ENCODE data around the gene STON1.
"Not testable (repeated sequence)": the region's sequence is repeated elsewhere in the genome, so short reads cannot be mapped to it uniquely, and the experiment has no call there.

STON1 gene

DNA sequence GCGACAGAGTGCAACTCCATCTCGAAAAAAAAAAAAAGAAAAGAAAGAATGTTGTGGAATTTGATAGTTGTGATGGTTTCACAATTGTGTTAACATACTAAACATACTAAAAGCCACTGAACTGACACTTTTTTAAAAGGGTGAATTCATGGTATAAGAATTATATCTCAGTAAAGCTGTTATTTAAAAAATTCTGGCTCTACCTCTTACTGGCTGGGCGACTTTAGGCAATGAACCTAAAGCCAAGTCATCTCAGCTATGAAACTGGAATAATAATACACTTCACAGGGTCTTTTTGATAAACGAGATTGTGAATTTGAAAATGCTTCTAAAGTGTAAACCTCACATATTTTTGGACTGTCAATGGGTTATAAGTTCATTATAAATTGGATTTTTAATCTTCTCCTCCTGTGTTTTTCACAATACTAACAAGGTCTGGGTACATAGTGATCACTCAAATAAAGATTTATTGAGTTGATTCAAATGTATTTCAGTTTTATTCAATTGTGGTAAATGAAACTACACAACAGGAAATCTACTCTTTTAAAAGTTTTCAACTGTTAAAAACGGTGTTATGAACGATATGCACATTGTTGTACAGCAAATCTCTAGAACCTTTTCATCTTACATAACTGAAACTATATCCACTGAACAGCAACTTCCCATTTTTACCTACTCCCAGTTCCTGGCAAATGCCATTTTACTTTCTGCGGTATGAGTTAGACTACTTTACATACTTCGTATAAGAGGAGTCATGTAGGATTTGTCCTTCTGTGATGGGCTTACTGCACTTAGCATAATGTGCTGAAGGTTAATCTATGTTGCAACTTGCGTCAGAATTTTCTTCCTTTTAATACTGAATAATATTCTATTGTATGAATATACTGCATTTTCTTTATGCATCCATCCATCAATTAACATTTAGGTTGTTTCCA lies 44.7 kb downstream of the STON1 start:
- no peak for DNase-seq

DNA sequence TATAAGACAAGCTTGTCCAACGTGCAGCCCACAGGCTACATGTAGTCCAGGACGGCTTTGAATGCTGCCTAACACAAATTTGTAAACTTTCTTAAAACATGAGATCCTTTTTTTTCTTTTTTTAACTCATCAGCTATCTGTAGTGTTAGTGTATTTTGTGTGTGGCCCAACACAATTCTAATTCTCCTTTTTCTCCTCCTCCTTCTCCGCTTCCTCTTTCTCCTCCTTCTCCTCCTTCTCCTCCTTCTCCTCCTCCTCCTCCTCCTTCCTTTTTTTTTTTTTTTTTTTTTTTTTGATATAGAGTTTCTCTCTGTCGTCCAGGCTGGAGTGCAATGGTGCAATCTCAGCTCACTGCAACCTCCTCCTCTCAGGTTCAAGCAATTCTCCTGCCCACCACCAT lies 48.4 kb downstream of the STON1 start:
- no peak for DNase-seq

DNA sequence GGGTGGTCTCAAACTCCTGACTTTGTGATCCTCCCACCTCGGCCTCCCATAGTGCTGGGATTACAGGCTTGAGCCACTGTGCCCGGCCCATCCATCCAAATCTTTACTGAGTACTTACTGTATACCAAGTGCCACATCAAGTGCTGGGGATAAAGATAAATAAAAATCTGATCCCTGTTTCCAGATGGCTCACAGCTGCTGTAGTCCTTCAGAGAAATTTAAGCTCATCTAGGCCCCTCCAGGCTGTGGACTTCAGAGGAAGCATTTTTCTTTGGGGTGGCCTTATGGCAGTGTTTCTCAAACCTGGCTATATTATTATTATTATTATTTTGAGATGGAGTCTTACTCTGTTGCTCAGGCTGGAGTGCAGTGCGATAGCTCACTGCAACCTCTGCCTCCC lies 54.0 kb downstream of the STON1 start:
- DNase-seq: no peak

DNA sequence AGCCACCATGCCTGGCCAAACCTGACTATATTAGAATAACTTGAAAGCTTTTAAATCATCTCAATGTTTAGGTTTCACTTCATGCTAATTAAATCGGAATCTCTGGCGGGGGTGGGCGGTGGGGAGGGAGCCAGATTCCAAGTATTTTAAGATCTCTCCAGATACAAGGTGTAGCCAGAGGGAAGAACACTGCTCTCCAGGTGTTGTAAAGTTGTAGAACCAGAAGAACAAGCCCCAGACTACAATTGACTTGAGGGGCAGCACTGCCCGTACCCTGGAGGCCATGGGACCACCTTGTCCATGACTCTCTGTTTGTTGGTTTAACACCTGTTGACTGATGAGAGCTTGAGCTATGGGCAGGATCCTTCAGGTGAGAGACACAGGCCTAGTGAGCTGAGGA lies 54.6 kb downstream of the STON1 start:
- no peak for DNase-seq

DNA sequence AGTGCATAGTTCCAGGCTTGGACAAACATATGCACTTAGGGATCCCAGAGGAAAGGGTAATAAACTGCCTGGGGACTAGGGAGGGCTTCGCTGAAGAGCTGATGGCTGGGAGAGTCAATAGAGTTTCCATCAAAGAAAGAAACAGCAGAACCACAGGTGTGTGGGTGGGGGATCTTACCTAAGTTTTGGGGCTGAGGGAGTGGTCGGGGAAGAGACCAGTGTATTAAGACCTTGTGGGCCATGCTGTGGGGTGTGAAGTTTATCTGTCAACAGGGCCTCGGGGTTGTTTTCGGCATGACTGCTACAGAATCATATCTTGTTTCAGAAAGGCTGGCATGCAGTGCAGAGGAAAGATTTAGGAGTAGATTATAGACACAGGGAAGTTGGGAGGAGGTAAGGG lies 56.5 kb downstream of the STON1 start:
- no peak for DNase-seq

DNA sequence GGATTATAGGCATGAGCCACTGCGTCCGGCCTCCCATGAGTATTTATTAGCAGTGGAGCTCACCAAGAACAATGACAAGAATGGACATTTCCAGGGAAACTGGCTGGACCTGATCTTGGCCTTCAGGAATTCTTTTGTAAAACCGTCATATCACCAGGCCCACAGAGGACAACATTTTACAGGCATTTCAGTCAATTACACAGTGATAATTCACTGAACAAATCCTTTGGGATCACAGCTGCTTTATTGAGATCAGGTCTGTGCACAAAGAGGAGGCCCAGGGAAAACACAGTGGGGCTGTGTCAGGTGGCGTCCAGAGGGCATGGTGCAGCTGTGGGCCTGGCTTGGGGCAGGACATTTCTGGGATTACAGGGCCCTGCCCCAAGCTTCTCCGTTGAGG lies 57.6 kb downstream of the STON1 start:
- DNase-seq: no peak

DNA sequence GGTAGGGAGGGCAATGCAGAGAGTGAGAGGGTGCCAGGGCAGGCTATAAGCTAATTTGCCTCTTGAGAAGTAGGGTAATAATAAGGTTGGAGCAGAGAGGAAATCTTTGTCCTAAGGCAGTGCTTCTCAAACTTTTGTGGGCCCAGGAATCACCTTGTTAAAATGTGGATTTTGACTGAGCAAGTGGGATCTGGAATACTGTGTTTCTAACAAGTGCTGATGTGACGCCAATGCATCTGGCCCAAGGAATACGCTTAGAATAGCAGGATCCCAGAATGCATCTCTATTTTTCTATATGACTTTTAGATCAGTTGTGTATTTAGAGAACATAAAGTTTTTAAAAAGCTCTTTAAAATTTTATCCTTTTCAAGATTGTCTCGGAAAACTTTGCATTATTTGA lies 58.0 kb downstream of the STON1 start:
- no peak for DNase-seq

DNA sequence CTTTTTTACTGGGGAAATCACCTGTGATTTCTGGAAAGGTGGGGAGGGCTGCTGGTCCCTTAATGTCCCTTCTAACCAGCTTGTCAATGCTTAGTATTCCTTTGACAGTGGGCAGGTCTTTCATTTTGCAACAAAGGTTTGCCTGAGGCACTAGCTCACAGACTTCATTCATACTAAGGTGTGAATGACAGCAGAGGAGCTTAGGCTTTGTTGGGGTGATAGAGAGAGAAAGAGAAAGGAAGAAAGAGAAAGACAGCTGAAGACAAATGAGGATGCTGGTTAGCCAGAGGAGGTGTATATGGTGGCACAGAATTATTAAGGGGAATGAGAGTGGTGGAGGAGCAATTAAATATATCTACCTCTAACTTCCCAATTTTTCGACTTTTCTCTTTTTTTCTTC lies 58.8 kb downstream of the STON1 start:
- DNase-seq: no peak

GRCh38 chr2:48589170-48589767 lies 59.3 kb downstream of the STON1 start:
- no peak for DNase-seq

- no peak for DNase-seq
These were observed 60.1 kb downstream of the STON1 start for GRCh38 chr2:48590017-48590416.

GRCh38 chr2:48592067-48592466 lies 62.1 kb downstream of the STON1 start:
- DNase-seq: no peak

GRCh38 chr2:48596751-48597150 lies 66.8 kb downstream of the STON1 start:
- DNase-seq: not testable (repeated sequence)

- no peak for DNase-seq
These were observed 67.5 kb downstream of the STON1 start for GRCh38 chr2:48597492-48597891.

GRCh38 chr2:48600204-48600813 lies 70.4 kb downstream of the STON1 start:
- DNase-seq: no peak

- no peak for DNase-seq
These were observed 71.0 kb downstream of the STON1 start for GRCh38 chr2:48600917-48601316.

- DNase-seq: no peak
These were observed 71.4 kb downstream of the STON1 start for GRCh38 chr2:48601349-48601748.

DNA sequence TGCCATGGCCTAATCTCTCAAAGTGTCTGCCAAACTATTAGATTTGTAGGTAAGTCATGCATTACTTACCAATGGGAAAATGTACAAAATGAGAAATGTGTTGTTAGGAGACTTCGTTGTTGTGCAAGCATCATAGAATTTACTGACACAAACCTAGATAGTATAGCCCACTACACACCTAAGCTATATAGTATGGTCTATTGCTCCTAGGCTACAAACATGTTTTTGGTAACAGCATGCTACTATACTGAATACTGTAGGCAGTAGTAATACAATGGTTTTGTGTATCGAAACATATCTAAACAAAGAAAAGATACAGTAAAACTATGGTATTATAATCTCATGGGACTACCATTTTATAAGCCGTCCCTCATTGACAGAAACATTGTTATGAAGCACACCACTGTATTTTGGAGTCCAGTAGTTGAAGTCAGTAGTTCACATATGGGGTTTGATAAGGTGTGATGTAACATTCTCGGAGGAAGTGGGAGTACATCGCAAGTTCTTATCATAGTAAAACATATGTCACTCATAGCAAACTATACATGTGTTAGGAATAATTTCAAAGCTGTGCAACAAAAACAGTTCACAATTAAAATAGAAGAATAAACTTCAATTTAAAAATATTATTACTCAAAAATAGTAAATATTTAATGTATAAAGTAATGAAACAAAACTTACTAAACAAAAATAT lies 75.7 kb downstream of the STON1 start:
- DNase-seq: no peak

GRCh38 chr2:48607307-48608014 lies 77.5 kb downstream of the STON1 start:
- no peak for DNase-seq

DNA sequence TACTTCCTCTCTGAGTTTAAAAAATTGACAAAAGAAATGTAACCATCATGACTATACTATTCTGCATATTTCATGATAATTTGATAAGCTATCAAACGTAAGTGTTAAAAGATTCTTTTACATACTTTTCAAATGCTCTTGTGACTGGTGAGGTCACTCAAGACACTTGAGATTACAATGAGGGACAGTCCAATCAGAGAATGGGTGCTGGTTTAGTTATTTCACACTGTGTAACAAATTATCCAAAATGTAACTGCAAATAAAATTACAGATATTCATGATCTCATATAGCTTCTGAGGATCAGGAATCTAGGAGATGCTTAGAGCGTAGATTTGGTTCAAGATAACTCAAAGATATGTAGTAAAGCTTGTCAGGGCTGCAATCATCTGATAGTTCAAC lies 83.3 kb downstream of the STON1 start:
- DNase-seq: no peak

DNA sequence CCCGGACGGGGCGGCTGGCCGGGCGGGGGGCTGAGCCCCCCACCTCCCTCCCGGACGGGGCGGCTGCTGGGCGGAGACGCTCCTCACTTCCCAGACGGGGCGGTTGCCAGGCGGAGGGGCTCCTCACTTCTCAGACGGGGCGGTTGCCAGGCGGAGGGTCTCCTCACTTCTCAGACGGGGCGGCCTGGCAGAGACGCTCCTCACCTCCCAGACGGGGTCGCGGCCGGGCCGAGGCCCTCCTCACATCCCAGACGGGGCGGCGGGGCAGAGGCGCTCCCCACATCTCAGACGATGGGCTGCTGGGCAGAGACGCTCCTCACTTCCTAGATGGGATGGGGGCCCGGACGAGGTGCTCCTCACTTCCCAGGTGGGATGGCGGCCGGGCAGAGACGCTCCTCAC lies 84.6 kb downstream of the STON1 start:
- DNase-seq: not testable (repeated sequence)

- DNase-seq: no peak
These were observed 87.7 kb downstream of the STON1 start, which contains the start of gene GTF2A1L for GRCh38 chr2:48617618-48618017. Gene GTF2A1L (plus strand): TSS chr2:48617856. CDS start chr2:48617875, 19 bp downstream.

- no peak for DNase-seq
These were observed 89.6 kb downstream of the STON1 start for GRCh38 chr2:48619526-48619925.

DNA sequence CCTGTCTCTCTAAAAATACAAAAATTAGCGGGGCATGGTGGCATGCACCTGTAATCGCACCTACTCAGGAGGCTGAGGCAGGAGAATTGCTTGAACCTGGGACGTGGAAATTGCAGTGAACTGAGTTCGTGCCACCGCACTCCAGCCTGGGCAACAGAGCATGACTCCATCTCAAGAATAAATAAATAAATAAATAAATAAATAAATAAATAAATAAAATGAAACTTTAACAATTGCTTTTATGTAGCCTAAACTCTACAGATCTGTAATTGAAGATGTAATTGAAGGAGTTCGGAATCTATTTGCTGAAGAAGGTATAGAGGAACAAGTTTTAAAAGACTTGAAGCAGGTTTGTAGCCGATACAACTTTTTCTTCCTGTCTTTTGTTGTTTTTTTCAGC lies 90.7 kb downstream of the STON1 start:
- no peak for DNase-seq
